ENCODE results near the gene AARS2. TPM values are rescaled to one million over a fixed set of nuclear protein-coding genes. Genes with fewer than 3 reads are reported as not detected.

Gene AARS2
- total and polyA plus RNA-seq, 4 donors: 1.9 to 9.6 (median 6.9) TPM

DNA sequence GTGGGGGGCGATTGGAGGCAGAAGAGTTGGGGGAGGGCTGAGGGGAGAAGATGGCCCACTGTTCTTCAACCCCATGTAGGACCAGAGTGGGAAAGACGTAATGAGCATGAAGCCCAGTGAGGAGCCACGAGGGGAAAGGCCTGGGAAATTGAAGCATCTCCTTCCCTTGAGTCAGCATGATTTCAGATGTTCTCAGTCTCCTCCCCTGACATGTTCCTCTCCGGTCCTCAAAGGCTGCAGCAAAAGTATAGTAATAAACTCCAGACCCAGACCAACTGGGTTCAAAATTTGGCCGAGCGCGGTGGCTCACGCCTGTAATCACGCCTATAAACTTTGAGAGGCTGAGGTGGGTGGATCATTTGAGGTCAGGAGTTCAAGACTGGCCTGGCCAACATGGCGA, 45.9 kb downstream of the AARS2 start:
- 63% methylated on average over 10 of the region's 10 CpGs for WGBS
- Histone ChIP-seq H3K27ac (ENCODE audit: low read depth in 1 of 2, low read length in 2 of 2) (no peak overlapping the region), H3K4me1 (ENCODE audit: control insufficient read depth in 4 of 4, insufficient read depth in 4 of 4, low read length in 3 of 4) (peaks cover 16 to 28% (median 23%) of the 10 kb centered on the region in 4 donors), H3K9ac (ENCODE audit: low read depth in 1 of 2, low read length in 2 of 2) (no peak overlapping the region), H3K4me3 (ENCODE audit: low read depth in 1 of 3, low read length in 3 of 3) (no peak overlapping the region), H3K36me3 (ENCODE audit: control insufficient read depth in 4 of 4, insufficient read depth in 3 of 4, low read depth in 1 of 4, low read length in 3 of 4) (no peaks in the 10 kb centered on the region), H3K27me3 (ENCODE audit: control insufficient read depth in 4 of 4, insufficient read depth in 4 of 4, low read length in 3 of 4) (peaks cover 0 to 11% (median 3%) of the 10 kb centered on the region in 4 donors), H3K9me3 (ENCODE audit: control insufficient read depth in 4 of 4, low read length in 3 of 4) (no peaks in the 10 kb centered on the region)
- no peak for DNase-seq (ENCODE audit: low spot score)
- no peak for TF ChIP-seq GABPA (IDR thresholded peaks at IDR 0.05 in 1 of 2, conservative IDR thresholded peaks at IDR 0.05 in 1 of 2)
- no peak for TF ChIP-seq FOXA1 (IDR thresholded peaks at IDR 0.05)
- TF ChIP-seq TAF1 (conservative IDR thresholded peaks at IDR 0.05): no peak
- TF ChIP-seq JUND (IDR thresholded peaks at IDR 0.05): no peak
- TF ChIP-seq, protein P1, sequence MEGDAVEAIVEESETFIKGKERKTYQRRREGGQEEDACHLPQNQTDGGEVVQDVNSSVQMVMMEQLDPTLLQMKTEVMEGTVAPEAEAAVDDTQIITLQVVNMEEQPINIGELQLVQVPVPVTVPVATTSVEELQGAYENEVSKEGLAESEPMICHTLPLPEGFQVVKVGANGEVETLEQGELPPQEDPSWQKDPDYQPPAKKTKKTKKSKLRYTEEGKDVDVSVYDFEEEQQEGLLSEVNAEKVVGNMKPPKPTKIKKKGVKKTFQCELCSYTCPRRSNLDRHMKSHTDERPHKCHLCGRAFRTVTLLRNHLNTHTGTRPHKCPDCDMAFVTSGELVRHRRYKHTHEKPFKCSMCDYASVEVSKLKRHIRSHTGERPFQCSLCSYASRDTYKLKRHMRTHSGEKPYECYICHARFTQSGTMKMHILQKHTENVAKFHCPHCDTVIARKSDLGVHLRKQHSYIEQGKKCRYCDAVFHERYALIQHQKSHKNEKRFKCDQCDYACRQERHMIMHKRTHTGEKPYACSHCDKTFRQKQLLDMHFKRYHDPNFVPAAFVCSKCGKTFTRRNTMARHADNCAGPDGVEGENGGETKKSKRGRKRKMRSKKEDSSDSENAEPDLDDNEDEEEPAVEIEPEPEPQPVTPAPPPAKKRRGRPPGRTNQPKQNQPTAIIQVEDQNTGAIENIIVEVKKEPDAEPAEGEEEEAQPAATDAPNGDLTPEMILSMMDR (IDR thresholded peaks at IDR 0.05; ENCODE audit: low read depth, low read length, missing input control): no peak
- no peak for TF ChIP-seq HNF4G (IDR thresholded peaks at IDR 0.05)
- TF ChIP-seq HNF4A (conservative IDR thresholded peaks at IDR 0.05): no peak
- TF ChIP-seq, protein P2, sequence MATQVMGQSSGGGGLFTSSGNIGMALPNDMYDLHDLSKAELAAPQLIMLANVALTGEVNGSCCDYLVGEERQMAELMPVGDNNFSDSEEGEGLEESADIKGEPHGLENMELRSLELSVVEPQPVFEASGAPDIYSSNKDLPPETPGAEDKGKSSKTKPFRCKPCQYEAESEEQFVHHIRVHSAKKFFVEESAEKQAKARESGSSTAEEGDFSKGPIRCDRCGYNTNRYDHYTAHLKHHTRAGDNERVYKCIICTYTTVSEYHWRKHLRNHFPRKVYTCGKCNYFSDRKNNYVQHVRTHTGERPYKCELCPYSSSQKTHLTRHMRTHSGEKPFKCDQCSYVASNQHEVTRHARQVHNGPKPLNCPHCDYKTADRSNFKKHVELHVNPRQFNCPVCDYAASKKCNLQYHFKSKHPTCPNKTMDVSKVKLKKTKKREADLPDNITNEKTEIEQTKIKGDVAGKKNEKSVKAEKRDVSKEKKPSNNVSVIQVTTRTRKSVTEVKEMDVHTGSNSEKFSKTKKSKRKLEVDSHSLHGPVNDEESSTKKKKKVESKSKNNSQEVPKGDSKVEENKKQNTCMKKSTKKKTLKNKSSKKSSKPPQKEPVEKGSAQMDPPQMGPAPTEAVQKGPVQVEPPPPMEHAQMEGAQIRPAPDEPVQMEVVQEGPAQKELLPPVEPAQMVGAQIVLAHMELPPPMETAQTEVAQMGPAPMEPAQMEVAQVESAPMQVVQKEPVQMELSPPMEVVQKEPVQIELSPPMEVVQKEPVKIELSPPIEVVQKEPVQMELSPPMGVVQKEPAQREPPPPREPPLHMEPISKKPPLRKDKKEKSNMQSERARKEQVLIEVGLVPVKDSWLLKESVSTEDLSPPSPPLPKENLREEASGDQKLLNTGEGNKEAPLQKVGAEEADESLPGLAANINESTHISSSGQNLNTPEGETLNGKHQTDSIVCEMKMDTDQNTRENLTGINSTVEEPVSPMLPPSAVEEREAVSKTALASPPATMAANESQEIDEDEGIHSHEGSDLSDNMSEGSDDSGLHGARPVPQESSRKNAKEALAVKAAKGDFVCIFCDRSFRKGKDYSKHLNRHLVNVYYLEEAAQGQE (IDR thresholded peaks at IDR 0.05): no peak
- no peak for TF ChIP-seq MAX (IDR thresholded peaks at IDR 0.05)
- no peak for TF ChIP-seq NR2F2 (IDR thresholded peaks at IDR 0.05)
- TF ChIP-seq ZBTB33 (IDR thresholded peaks at IDR 0.05): no peak
- no peak for TF ChIP-seq EGR1 (IDR thresholded peaks at IDR 0.05; ENCODE audit: low read depth in 2 of 2)
- no peak for TF ChIP-seq RAD21 (IDR thresholded peaks at IDR 0.05)
- TF ChIP-seq, protein P3, sequence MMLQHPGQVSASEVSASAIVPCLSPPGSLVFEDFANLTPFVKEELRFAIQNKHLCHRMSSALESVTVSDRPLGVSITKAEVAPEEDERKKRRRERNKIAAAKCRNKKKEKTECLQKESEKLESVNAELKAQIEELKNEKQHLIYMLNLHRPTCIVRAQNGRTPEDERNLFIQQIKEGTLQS (IDR thresholded peaks at IDR 0.05): no peak
- no peak for TF ChIP-seq YY1 (IDR thresholded peaks at IDR 0.05)
- no peak for TF ChIP-seq FOXA2 (IDR thresholded peaks at IDR 0.05)
- no peak for TF ChIP-seq RXRA (IDR thresholded peaks at IDR 0.05)
